ENCODE results near the gene MTUS2.

The MTUS2 gene

DNA sequence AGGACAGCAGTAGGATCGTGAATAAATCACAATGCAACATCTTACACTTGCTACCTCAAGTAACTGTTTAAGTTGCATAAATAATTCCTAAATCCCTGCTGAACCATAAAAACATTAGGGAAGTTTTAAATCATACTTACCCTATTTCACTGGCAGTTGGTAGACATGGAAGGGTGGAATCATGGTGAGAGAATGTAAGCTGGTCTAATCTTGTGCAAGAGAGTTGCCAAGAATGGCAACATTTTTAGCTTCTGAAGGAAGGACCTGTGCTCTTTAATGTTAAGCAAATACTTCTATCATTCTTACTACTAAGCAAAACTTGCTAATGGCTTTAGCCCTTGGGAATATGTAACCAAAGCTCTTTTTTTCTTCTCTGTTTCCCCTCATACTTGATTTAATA, 46.8 kb downstream of the MTUS2 start:
- Histone ChIP-seq H3K36me3 (ENCODE audit: low read length) (no peaks in the 10 kb centered on the region), H3K9me2 (replicated peaks; ENCODE audit: insufficient read depth, low read length) (no peaks in the 10 kb centered on the region), H3K27me3 (ENCODE audit: low read length) (no peaks in the 10 kb centered on the region), H3K4me3 (ENCODE audit: insufficient read depth, low read length, poor library complexity, severe bottlenecking) (no peak overlapping the region), H3F3A (ENCODE audit: insufficient read depth) (no peaks in the 10 kb centered on the region), H4K20me1 (ENCODE audit: low read depth, low read length) (no peaks in the 10 kb centered on the region), H2AFZ (ENCODE audit: low read depth, low read length, severe bottlenecking) (no peak overlapping the region), H3K9ac (ENCODE audit: low read length) (no peak overlapping the region), H3K79me2 (ENCODE audit: insufficient read depth, low read length) (no peaks in the 10 kb centered on the region), H3K9me3 (ENCODE audit: insufficient read depth, low read length) (no peaks in the 10 kb centered on the region), H3K27ac (ENCODE audit: low read depth, low read length) (no peak overlapping the region), H3K4me2 (ENCODE audit: low read depth, low read length, poor library complexity, severe bottlenecking) (no peak overlapping the region)
- no peak for TF ChIP-seq EZH2phosphoT487 (conservative IDR thresholded peaks at IDR 0.05; ENCODE audit: low read length)
- TF ChIP-seq, protein P1, sequence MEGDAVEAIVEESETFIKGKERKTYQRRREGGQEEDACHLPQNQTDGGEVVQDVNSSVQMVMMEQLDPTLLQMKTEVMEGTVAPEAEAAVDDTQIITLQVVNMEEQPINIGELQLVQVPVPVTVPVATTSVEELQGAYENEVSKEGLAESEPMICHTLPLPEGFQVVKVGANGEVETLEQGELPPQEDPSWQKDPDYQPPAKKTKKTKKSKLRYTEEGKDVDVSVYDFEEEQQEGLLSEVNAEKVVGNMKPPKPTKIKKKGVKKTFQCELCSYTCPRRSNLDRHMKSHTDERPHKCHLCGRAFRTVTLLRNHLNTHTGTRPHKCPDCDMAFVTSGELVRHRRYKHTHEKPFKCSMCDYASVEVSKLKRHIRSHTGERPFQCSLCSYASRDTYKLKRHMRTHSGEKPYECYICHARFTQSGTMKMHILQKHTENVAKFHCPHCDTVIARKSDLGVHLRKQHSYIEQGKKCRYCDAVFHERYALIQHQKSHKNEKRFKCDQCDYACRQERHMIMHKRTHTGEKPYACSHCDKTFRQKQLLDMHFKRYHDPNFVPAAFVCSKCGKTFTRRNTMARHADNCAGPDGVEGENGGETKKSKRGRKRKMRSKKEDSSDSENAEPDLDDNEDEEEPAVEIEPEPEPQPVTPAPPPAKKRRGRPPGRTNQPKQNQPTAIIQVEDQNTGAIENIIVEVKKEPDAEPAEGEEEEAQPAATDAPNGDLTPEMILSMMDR (IDR thresholded peaks at IDR 0.05; ENCODE audit: insufficient read depth, low read length, poor library complexity, severe bottlenecking): no peak

DNA sequence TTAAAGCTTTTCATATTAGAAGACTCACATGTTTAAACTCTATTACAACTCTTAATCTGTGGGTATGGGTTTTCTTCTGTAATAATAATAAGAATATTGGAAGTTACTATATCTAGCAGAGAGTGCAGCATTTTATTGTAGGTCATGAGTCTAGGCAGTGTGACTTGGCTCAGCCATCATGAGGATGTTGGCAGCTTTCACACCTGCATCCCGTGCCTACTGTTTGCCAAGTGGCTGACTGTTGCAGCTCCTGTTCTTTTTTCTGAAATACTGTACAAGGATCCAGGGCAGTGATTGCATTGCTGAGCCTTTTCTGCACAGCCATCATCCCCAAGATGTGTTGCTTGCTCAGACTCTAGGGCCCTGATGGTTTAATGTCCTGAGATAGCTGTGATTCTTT, 47.4 kb downstream of the MTUS2 start:
- Histone ChIP-seq H3K36me3 (ENCODE audit: low read length) (no peaks in the 10 kb centered on the region), H3K4me3 (ENCODE audit: insufficient read depth, low read length, poor library complexity, severe bottlenecking) (no peak overlapping the region), H3K27ac (ENCODE audit: low read depth, low read length) (no peak overlapping the region), H3K79me2 (ENCODE audit: insufficient read depth, low read length) (no peaks in the 10 kb centered on the region), H3K27me3 (ENCODE audit: low read length) (no peaks in the 10 kb centered on the region), H3K9me3 (ENCODE audit: insufficient read depth, low read length) (peaks cover 1% of the 10 kb centered on the region; the same call in 1 of the 2 replicates), H2AFZ (ENCODE audit: low read depth, low read length, severe bottlenecking) (no peak overlapping the region), H4K20me1 (ENCODE audit: low read depth, low read length) (no peaks in the 10 kb centered on the region), H3K9ac (ENCODE audit: low read length) (no peak overlapping the region), H3K9me2 (replicated peaks; ENCODE audit: insufficient read depth, low read length) (no peaks in the 10 kb centered on the region), H3K4me2 (ENCODE audit: low read depth, low read length, poor library complexity, severe bottlenecking) (no peak overlapping the region), H3F3A (ENCODE audit: insufficient read depth) (no peaks in the 10 kb centered on the region)
- TF ChIP-seq EZH2phosphoT487 (conservative IDR thresholded peaks at IDR 0.05; ENCODE audit: low read length): no peak
- TF ChIP-seq, protein P1 (IDR thresholded peaks at IDR 0.05; ENCODE audit: insufficient read depth, low read length, poor library complexity, severe bottlenecking): no peak

DNA sequence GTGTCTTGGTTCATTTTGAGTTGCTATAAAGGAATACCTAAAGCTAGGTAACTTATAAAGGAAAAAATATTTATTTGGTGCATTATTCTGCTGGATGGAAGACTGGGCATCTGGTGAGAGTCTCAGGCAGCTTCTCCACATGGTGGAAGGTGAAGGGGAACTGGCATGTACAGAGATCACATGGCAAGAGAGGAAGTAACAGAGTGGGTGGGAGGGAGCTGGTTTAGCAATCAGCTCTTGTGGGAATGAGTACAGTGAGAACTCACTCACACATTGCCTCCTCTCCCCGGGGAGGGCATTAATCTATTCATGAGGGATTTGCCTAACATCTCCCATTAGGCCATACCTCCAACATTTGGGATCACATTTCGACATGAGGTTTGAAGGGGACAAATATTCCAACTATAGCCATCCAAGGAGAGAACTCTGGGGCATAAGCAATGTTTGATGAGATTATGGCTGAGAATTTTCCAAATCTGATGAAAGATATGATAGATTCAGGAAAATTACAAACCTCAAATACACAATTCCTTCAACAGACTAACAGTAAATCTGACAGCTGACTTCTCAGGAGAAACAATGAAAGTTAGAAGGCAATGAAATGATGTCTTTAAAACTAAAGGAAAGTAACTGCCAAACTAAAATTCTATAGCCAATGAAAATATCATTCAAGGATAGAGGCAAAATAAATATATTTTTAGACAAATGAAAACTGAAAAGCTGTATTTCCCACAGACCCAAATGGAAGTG, 52.5 kb downstream of the MTUS2 start:
- Histone ChIP-seq H3K79me2 (ENCODE audit: insufficient read depth, low read length) (no peaks in the 10 kb centered on the region), H3K4me3 (ENCODE audit: insufficient read depth, low read length, poor library complexity, severe bottlenecking) (no peak overlapping the region), H3K27me3 (ENCODE audit: low read length) (no peaks in the 10 kb centered on the region), H3K36me3 (ENCODE audit: low read length) (no peaks in the 10 kb centered on the region), H4K20me1 (ENCODE audit: low read depth, low read length) (no peaks in the 10 kb centered on the region), H3K4me2 (ENCODE audit: low read depth, low read length, poor library complexity, severe bottlenecking) (no peak overlapping the region), H3K27ac (ENCODE audit: low read depth, low read length) (no peak overlapping the region), H2AFZ (ENCODE audit: low read depth, low read length, severe bottlenecking) (no peak overlapping the region), H3K9me2 (replicated peaks; ENCODE audit: insufficient read depth, low read length) (no peaks in the 10 kb centered on the region), H3K9ac (ENCODE audit: low read length) (no peak overlapping the region), H3F3A (ENCODE audit: insufficient read depth) (no peaks in the 10 kb centered on the region), H3K9me3 (ENCODE audit: insufficient read depth, low read length) (peaks cover 7% of the 10 kb centered on the region; the same call in 1 of the 2 replicates)
- no peak for TF ChIP-seq EZH2phosphoT487 (conservative IDR thresholded peaks at IDR 0.05; ENCODE audit: low read length)
- TF ChIP-seq, protein P1 (IDR thresholded peaks at IDR 0.05; ENCODE audit: insufficient read depth, low read length, poor library complexity, severe bottlenecking): no peak

Measured in SU-DHL-6 (cell line).